Adrenal gland (tissue), 12 donors: ENCODE measurements around the gene SOCS6. TPM values are rescaled to one million over a fixed set of nuclear protein-coding genes. Genes with fewer than 3 reads are reported as not detected.

ENCODE experiments used
- polyA plus RNA-seq, 3 donors: library from polyadenylated mRNA; stranded (reverse); fragments of 200-250 nt in 2 of 3; fragments of 350-450 nt in 1 of 3; fragmentation: Illumina TruSeq in 1 of 3; extraction: RNeasy Lipid Tissue Mini Kit (QIAGEN cat#74804) in 1 of 3; gene quantifications; one replicate each; pipeline ENCODE4 v1.2.3, GENCODE V29; 2013 to 2014
- total RNA-seq, 9 donors: library from RNA; depleted of rRNA in 4 of 9; stranded (reverse); fragments of >200 nt in 4 of 9; fragments of 120-200 nt in 1 of 9; fragmentation: NEBNext Ultra II Directional in 1 of 9; extraction: Animal tissue kit (Norgen Biotek cat#: 25700) in 1 of 9; gene quantifications; one replicate each; pipeline versions ENCODE4 v1.1.0 to v1.2.4, GENCODE V29; 2013 to 2023
- donor health status: healthy with polysubstance abuse.
- donor health status: Bipolar disorder and iron deficiency.
- donor health status: DM: yes; HTN: yes; CAD: no.
- donor health status: DM: no; HTN: no; CAD: no.
- donor health status: DM: no; HTN: no; CAD: no.
- donor health status: DM: yes; HTN: yes; CAD: no.

The SOCS6 gene
- total and polyA plus RNA-seq, 12 donors: 4.3 to 25.5 (median 17.4) TPM

Other genes with a start within 250 kb of the SOCS6 start
- gene RTTN, start 83.4 kb upstream of the SOCS6 start, total RNA-seq: 10 to 100 TPM in 5 of 9 donors, 1 to 10 TPM in 4; 4.0 to 22.5 (median 10.7) TPM
- 1 to 10 TPM; 4.1 to 7.9 (median 7.1) TPM for gene RTTN, start 83.4 kb upstream of the SOCS6 start, polyA plus RNA-seq